Measurements from ENCODE around the gene KRTAP4-11. TPM values are rescaled to one million over a fixed set of nuclear protein-coding genes. Genes with fewer than 3 reads are reported as not detected.
"Not testable (repeated sequence)": the region's sequence is repeated elsewhere in the genome, so short reads cannot be mapped to it uniquely, and the experiment has no call there.

Gene KRTAP4-11
- total RNA-seq, 4 donors from 2014 or later = 0.22 TPM; not detected in 3

GRCh38 chr17:41131979-41132378, 13.8 kb upstream of the KRTAP4-11 start:
- no peak for TF ChIP-seq CTCF (IDR thresholded peaks at IDR 0.05)
- TF ChIP-seq POLR2A (IDR thresholded peaks at IDR 0.05) = no peak
- H3K27ac ChIP-seq = no peak overlapping the region
- no peak overlapping the region for H3K4me3 ChIP-seq
- no peaks in the 10 kb centered on the region for H3K9me3 ChIP-seq
- 34 to 53% methylated on average over 3 of the region's 3 CpGs for WGBS, 2 donors
- intact Hi-C loops (cut with DNase I) = no loop called here
- no peaks in the 10 kb centered on the region for H3K36me3 ChIP-seq
- no peaks in the 10 kb centered on the region for H3K4me1 ChIP-seq
- DNase-seq = no peak
- peaks cover 0 to 5% (median 0%) of the 10 kb centered on the region in 4 donors for H3K27me3 ChIP-seq

DNA sequence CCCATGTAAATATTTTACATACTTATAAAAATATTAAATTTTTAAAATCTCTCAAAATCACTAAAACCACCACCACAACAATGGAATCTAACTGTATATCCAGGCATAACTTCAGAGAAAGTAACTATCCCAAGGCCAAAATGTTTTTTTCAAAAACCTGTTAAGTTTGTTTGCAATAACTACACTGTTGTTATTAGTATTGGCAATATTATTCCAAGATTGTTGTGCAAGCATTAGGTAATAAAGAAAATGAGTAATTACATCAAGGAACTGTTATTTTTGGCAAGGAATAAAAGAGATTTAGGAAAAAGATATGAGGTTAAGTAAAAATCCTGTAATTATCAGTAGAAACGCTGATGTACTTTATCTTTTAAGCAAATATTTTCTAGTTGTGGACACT, 9.2 kb upstream of the KRTAP4-11 start:
- Histone ChIP-seq H3K4me3 (no peak overlapping the region), H3K4me1 (no peaks in the 10 kb centered on the region), H3K27me3 (peaks cover 0 to 13% (median 0%) of the 10 kb centered on the region in 4 donors), H3K36me3 (no peaks in the 10 kb centered on the region), H3K9me3 (no peaks in the 10 kb centered on the region), H3K27ac (no peak overlapping the region)
- WGBS, 2 donors = 35 to 55% methylated on average over 1 of the region's 1 CpG
- intact Hi-C loops (cut with DNase I) = no loop called here
- TF ChIP-seq CTCF (IDR thresholded peaks at IDR 0.05) (no peak), POLR2A (IDR thresholded peaks at IDR 0.05) (no peak)
- DNase-seq = no peak

- Histone ChIP-seq H3K4me3 (no peak overlapping the region), H3K36me3 (no peaks in the 10 kb centered on the region), H3K9me3 (no peaks in the 10 kb centered on the region), H3K27me3 (peaks cover 0 to 18% (median 0%) of the 10 kb centered on the region in 4 donors), H3K4me1 (no peaks in the 10 kb centered on the region), H3K27ac (no peak overlapping the region)
- intact Hi-C loops (cut with DNase I) = no loop called here
- no peak for DNase-seq
- TF ChIP-seq POLR2A (IDR thresholded peaks at IDR 0.05) (no peak), CTCF (IDR thresholded peaks at IDR 0.05) (no peak)
- WGBS, 2 donors = 88 to 94% methylated on average over 3 of the region's 3 CpGs
Measured at GRCh38 chr17:41126412-41126811, 8.2 kb upstream of the KRTAP4-11 start.

DNA sequence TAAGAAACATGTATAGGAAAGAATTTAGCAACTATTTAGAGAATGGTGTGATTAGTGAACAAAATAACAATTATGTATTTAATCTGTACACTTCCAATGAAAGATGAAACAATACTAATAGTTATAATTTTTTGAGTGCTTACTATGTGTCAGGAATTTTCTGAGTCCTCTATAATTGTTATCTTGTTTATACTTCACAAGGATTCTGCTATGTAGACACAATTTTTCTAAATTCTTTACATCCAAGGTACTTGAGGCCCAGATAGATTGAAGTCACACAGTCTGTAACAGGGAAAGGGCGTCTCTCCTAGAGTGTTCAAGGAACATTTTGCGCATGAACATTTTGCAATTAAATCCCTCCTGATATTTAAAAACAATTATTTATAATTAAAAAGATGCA, 6.9 kb upstream of the KRTAP4-11 start:
- no peak for TF ChIP-seq CTCF (IDR thresholded peaks at IDR 0.05)
- Histone ChIP-seq H3K27me3 (peaks cover 0 to 15% (median 0%) of the 10 kb centered on the region in 4 donors), H3K36me3 (no peaks in the 10 kb centered on the region), H3K4me3 (no peak overlapping the region), H3K27ac (no peak overlapping the region), H3K4me1 (no peaks in the 10 kb centered on the region), H3K9me3 (no peaks in the 10 kb centered on the region)
- 91 to 97% methylated on average over 2 of the region's 2 CpGs for WGBS, 2 donors
- intact Hi-C loops (cut with DNase I) = no loop called here
- no peak for DNase-seq

DNA sequence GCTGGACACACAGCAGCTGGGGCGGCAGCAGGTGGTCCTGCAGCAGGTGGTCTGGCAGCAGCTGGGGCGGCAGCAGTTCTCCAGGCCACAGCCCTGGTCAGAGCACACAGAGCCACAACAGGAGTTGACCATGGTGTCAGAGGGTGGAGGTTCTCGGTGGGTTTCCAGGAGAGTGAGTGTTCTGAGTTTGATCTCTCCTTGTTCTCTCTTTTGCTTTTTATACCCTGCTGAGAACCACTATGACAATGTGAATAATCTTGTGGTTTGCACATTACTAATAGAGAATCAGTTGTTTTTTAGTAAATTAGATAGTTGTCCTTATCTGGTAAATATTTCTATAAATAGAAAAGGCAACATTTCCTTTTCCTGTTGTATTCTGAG, 5.8 kb upstream of the KRTAP4-11 start, which contains the start of gene KRTAP4-12:
TSS of gene KRTAP4-12 (minus strand) at position 192 of the 381 bp plus-strand sequence. CDS start at position 132, 60 bp downstream.
- H3K27me3 ChIP-seq = peaks cover 0 to 15% (median 0%) of the 10 kb centered on the region in 4 donors
- DNase-seq; H3K9me3 ChIP-seq; H3K4me3 ChIP-seq; H3K27ac ChIP-seq; H3K4me1 ChIP-seq; intact Hi-C loops (cut with DNase I); H3K36me3 ChIP-seq: not testable (repeated sequence)
- WGBS, 2 donors = 80 to 100% methylated on average over 1 to 2 of the region's 3 CpGs

DNA sequence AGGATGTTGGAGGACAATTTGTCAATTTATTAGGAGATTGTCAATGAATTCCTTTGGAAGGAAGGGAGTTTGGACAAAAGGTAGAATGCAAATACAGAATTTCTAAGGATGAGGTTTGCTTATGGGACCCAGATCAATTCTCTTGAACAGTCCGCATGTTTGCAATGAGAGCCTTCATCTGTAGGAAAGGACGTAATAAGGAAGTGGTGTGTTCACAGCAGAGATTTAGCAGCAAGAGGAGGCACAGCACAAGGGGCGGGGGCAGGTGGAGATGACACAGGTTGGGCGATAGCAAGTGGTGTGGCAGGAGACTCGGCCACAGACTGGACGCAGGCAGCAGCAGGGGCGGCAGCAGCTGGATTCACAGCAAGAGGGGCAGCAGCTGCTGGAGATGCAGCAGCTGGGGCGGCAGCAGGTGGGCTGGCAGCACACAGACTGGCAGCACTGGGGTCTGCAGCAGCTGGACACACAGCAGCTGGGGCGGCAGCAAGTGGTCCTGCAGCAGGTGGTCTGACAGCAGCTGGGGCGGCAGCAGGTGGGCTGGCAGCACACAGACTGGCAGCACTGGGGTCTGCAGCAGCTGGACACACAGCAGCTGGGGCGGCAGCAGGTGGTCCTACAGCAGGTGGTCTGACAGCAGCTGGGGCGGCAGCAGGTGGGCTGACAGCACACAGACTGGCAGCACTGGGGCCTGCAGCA, 5.3 kb upstream of the KRTAP4-11 start:
- WGBS, 2 donors = 87 to 89% methylated on average over 8 of the region's 12 CpGs
- intact Hi-C loops (cut with DNase I) = not testable (repeated sequence)

More for the DNA sequence above, 5.3 kb upstream of the KRTAP4-11 start:
- not testable (repeated sequence) for H3K9me3 ChIP-seq, DNase-seq, H3K4me3 ChIP-seq, H3K27ac ChIP-seq, H3K36me3 ChIP-seq, H3K4me1 ChIP-seq
- H3K27me3 ChIP-seq = peaks cover 0 to 15% (median 0%) of the 10 kb centered on the region in 4 donors
